ENCODE measurements around the gene COL19A1.
"Not testable (repeated sequence)": the region's sequence is repeated elsewhere in the genome, so short reads cannot be mapped to it uniquely, and the experiment has no call there.

The COL19A1 gene

GRCh38 chr6:69985180-69985579 is 118.8 kb downstream of the COL19A1 start:
- no peak for DNase-seq
- no peak overlapping the region for H3K27ac Mint-ChIP-seq
- CTCF ChIA-PET, result no interaction called here

DNA sequence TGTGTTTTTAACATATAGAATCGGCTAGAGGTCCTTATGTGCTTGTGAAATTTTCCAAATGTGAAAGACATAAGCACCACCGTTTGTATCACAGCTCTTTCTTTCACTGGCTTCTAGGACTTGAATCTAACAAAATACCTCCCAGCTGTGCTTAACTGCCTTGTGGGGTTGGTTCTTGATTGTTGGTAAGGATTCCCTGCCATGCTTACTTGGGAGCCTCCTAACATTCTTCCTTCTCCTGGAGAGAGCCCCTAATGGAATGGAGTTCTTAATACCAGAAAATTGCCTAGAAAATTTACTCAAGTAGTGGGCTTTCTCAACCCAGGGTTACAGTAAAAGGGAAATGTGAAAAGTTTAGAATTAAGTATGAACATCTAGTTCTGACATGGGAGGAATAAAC is 121.2 kb downstream of the COL19A1 start:
- H3K27ac Mint-ChIP-seq, result no peak overlapping the region

More at GRCh38 chr6:69985180-69985579, 118.8 kb downstream of the COL19A1 start:
- Mint-ChIP-seq H3K4me1 (no peaks in the 10 kb centered on the region), H3K36me3 (no peaks in the 10 kb centered on the region), H3K4me3 (no peak overlapping the region), H3K9me3 (no peaks in the 10 kb centered on the region), H3K27me3 (no peaks in the 10 kb centered on the region)

DNA sequence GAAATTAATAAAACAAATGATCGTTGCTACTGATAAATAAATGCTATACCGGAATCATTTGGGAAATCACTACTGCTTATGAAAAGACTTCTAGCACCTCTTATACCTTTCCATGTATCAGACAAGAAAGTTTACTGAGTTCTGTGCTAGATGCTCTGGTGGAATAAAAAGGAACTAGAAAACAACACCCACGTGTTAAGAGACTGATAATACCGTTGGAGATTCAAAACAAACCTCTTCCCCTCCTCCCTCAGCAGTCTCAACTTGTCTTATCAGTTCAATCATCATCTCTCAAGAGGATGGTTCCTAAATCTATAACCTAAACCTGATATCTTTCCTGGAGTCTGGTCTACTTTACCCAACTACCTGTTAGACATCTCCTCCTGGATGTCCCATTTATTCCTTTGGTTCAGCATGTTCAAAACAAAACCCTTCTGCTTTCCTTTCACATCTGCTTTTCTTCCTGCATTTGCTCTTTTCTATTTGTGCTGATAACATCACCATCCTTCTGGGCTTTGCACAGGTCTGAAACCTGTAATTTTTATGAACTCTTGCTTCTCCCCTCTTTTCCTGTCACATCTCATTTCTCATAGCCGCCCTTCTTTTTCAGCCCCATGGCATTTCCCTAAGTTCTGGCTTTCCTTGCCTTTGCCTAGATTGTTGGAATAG is 122.2 kb downstream of the COL19A1 start:
- DNase-seq, result no peak
- Mint-ChIP-seq H3K9me3 (no peaks in the 10 kb centered on the region), H3K4me1 (no peaks in the 10 kb centered on the region), H3K4me3 (no peak overlapping the region), H3K36me3 (no peaks in the 10 kb centered on the region), H3K27ac (no peak overlapping the region), H3K27me3 (peaks cover 3% of the 10 kb centered on the region)
- CTCF ChIA-PET, result no interaction called here

More for the DNA sequence above, 121.2 kb downstream of the COL19A1 start:
- Mint-ChIP-seq H3K4me3 (no peak overlapping the region), H3K4me1 (no peaks in the 10 kb centered on the region), H3K36me3 (no peaks in the 10 kb centered on the region), H3K9me3 (no peaks in the 10 kb centered on the region), H3K27me3 (no peaks in the 10 kb centered on the region)
- CTCF ChIA-PET, result no interaction called here
- DNase-seq, result no peak

- no peak overlapping the region for H3K4me3 Mint-ChIP-seq
- CTCF ChIA-PET, result no interaction called here
Measured at GRCh38 chr6:69994251-69994650, 127.9 kb downstream of the COL19A1 start.

DNA sequence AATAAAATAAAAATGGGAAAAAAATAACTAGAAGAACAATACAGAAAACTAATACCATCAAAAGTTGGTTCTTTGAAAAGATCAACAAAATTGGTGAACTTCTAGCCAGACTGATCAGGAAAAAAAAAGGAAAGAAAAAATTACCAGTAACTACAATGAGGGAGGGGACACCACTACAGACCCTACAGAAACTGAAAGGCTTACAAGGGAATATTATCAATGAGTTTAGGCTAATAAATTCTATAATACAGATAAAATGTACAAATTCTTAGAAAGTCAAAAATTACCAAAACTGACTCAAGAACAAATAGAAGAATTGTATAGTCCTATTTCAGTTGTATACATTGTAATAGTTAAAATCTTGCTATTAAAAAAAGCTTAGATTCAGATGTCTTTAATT is 141.8 kb downstream of the COL19A1 start:
- Mint-ChIP-seq H3K36me3 (no peaks in the 10 kb centered on the region), H3K9me3 (peaks cover 2% of the 10 kb centered on the region), H3K27me3 (no peaks in the 10 kb centered on the region), H3K4me3 (no peak overlapping the region), H3K27ac (no peak overlapping the region), H3K4me1 (no peaks in the 10 kb centered on the region)
- no peak for DNase-seq
- CTCF ChIA-PET, result no interaction called here

More at GRCh38 chr6:69994251-69994650, 127.9 kb downstream of the COL19A1 start:
- no peaks in the 10 kb centered on the region for H3K9me3 Mint-ChIP-seq
- H3K27ac Mint-ChIP-seq, result no peak overlapping the region
- H3K36me3 Mint-ChIP-seq, result no peaks in the 10 kb centered on the region
- H3K27me3 Mint-ChIP-seq, result peaks cover 4% of the 10 kb centered on the region
- DNase-seq, result no peak
- H3K4me1 Mint-ChIP-seq, result no peaks in the 10 kb centered on the region

DNA sequence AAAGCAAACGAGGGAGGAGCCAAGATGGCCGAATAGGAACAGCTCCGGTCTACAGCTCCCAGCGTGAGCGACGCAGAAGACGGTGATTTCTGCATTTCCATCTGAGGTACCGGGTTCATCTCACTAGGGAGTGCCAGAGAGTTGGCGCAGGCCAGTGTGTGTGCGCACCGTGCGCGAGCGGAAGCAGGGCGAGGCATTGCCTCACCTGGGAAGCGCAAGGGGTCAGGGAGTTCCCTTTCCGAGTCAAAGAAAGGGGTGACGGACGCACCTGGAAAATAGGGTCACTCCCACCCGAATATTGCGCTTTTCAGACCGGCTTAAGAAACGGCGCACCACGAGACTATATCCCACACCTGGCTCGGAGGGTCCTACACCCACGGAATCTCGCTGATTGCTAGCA is 144.0 kb downstream of the COL19A1 start:
- H3K9me3 Mint-ChIP-seq, H3K4me3 Mint-ChIP-seq, H3K36me3 Mint-ChIP-seq, CTCF ChIA-PET, H3K27ac Mint-ChIP-seq, H3K4me1 Mint-ChIP-seq, H3K27me3 Mint-ChIP-seq, DNase-seq: not testable (repeated sequence)

GRCh38 chr6:70023201-70023600 is 156.8 kb downstream of the COL19A1 start:
- H3K27me3 Mint-ChIP-seq, DNase-seq, H3K4me3 Mint-ChIP-seq, H3K4me1 Mint-ChIP-seq, CTCF ChIA-PET, H3K27ac Mint-ChIP-seq, H3K9me3 Mint-ChIP-seq, H3K36me3 Mint-ChIP-seq: not testable (repeated sequence)

DNA sequence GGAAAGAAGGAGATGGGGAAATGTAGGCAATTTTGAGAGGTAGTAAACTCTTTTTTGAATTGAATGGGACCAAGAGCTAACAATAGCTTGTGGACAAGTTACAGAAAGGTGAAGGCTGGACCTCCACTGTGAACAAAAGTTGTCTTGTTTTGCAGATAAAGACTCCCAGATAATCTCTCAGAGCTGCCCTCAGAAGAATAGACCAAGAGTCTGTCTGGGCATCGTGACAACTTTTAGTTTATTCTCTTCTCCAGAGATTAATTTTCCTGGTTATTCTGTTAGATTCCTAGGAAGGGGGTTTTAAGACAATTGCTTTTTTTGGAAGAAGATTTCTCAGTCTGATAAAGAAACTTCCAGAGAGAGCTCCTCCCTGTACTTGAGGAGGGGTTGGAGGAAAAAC is 161.9 kb downstream of the COL19A1 start:
- no peak for DNase-seq
- CTCF ChIA-PET, result interaction anchor here (0.6 kb wide), 1 partner anchor 498 kb away, joined by 3 read pairs; no protein-coding TSS in a partner anchor
- H3K4me1 Mint-ChIP-seq, result no peaks in the 10 kb centered on the region
- no peaks in the 10 kb centered on the region for H3K27me3 Mint-ChIP-seq
- H3K27ac Mint-ChIP-seq, result no peak overlapping the region
- H3K4me3 Mint-ChIP-seq, result no peak overlapping the region
- no peaks in the 10 kb centered on the region for H3K36me3 Mint-ChIP-seq
- H3K9me3 Mint-ChIP-seq, result no peaks in the 10 kb centered on the region

DNA sequence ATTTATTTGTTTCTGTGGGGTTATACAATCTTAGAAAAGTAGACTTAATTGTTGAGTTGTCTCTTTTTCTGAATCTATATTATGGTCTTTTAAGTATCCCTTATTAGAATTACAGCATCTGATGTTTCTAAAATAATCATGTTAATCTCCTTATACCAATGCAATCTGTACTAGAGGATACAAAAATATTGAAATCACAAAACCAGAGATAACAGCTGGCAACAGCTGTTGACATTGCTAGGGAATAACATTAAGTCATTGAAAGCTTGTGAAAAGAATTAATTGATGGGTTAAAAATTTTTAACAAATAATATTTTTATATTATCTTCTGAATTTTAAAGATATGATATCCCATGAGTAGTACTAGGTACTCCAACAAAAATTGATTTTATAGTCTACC is 162.6 kb downstream of the COL19A1 start:
- H3K4me1 Mint-ChIP-seq, result no peaks in the 10 kb centered on the region
- H3K9me3 Mint-ChIP-seq, result no peaks in the 10 kb centered on the region
- no peak overlapping the region for H3K4me3 Mint-ChIP-seq
- no peak for DNase-seq
- H3K27me3 Mint-ChIP-seq, result no peaks in the 10 kb centered on the region
- no peaks in the 10 kb centered on the region for H3K36me3 Mint-ChIP-seq
- CTCF ChIA-PET, result interaction anchor here (0.6 kb wide), 1 partner anchor 498 kb away, joined by 3 read pairs; no protein-coding TSS in a partner anchor
- no peak overlapping the region for H3K27ac Mint-ChIP-seq

DNA sequence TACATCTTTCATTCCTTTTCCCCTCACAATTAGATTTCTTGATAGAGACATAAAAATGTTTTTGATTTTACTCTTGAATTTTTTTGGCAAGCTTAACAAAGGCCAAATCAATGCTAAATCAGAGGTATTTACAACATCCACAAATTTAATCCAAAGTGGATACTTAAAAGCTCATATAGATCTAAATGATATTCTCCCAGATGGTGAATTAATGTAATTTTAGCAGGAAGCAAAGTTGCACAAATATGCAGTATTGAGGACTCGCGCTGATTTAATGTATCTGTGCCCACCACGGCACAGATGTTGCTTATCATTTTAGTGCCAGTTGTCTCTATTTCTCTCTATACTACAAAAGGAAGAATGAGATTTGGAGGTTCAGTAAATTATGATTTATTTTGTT is 167.4 kb downstream of the COL19A1 start:
- Mint-ChIP-seq H3K36me3 (no peaks in the 10 kb centered on the region), H3K4me1 (no peaks in the 10 kb centered on the region), H3K9me3 (no peaks in the 10 kb centered on the region), H3K4me3 (no peak overlapping the region), H3K27me3 (no peaks in the 10 kb centered on the region), H3K27ac (no peak overlapping the region)
- DNase-seq, result no peak
- CTCF ChIA-PET, result no interaction called here

DNA sequence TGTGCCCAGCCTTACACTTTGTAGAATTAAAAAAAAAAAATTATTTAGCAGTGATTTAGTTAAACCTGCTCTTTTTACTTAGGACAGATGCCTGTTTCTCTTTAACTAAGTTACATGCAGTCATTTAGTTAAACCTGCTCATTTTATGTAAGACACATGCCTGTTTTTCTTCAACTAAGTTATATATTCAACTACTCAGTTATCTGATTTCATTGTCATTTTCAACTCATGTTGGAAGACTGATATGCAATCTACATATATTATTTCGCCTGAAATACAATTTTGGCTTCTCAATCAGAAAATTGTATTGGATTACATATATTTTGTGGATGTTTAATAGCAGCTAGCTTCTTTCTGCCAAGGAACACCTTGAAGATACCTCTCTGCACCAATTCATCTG is 171.1 kb downstream of the COL19A1 start:
- Mint-ChIP-seq H3K4me1 (no peaks in the 10 kb centered on the region), H3K4me3 (no peak overlapping the region), H3K36me3 (no peaks in the 10 kb centered on the region), H3K9me3 (no peaks in the 10 kb centered on the region), H3K27me3 (no peaks in the 10 kb centered on the region), H3K27ac (no peak overlapping the region)
- CTCF ChIA-PET, result no interaction called here
- DNase-seq, result no peak

DNA sequence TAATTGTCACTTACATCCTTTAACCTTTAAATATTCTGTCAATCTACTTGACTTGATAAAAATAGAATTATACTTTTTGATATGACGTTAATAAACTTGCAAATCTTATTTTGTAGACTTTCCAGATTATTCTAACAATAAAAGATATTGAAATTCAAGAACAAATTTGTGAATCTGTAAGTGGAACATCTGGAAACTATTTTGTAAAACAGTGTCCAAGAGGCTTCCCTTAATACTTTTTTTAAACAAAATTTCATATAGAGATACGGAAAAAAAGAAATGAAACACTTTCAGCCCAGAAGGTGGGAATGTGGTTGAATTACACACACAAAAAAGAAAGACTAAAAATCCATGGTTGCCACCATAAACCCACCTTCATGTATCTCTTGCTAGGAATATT is 174.4 kb downstream of the COL19A1 start:
- Mint-ChIP-seq H3K4me3 (no peak overlapping the region), H3K27me3 (no peaks in the 10 kb centered on the region), H3K4me1 (no peaks in the 10 kb centered on the region), H3K9me3 (no peaks in the 10 kb centered on the region), H3K36me3 (no peaks in the 10 kb centered on the region), H3K27ac (no peak overlapping the region)
- no peak for DNase-seq
- CTCF ChIA-PET, result no interaction called here

- Mint-ChIP-seq H3K4me1 (no peaks in the 10 kb centered on the region), H3K36me3 (no peaks in the 10 kb centered on the region), H3K9me3 (no peaks in the 10 kb centered on the region), H3K27me3 (no peaks in the 10 kb centered on the region), H3K27ac (no peak overlapping the region), H3K4me3 (no peak overlapping the region)
- no peak for DNase-seq
- CTCF ChIA-PET, result no interaction called here
Measured at GRCh38 chr6:70041411-70041810, 175.1 kb downstream of the COL19A1 start.

DNA sequence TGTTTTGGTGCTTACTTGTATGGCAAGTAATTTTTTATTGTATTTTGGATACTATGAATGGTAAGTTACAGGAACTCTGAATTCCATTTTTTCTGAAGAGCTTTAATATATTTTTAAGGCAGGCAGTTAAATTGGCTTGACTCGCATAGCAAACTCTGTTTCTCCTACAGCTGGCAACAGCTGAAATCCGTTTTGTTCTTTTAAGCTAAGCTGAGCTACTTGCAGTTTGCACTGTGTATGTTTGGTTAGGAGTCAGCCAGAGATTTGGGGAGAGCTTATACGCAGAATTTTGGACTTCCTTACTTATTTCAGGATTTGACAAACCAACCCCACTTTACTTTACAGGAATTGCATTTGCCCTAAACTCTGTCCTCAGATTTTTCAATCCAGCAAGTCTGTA is 179.1 kb downstream of the COL19A1 start:
- Mint-ChIP-seq H3K27me3 (no peaks in the 10 kb centered on the region), H3K27ac (no peak overlapping the region), H3K9me3 (no peaks in the 10 kb centered on the region), H3K4me1 (no peaks in the 10 kb centered on the region), H3K4me3 (no peak overlapping the region), H3K36me3 (no peaks in the 10 kb centered on the region)
- no peak for DNase-seq
- CTCF ChIA-PET, result no interaction called here

DNA sequence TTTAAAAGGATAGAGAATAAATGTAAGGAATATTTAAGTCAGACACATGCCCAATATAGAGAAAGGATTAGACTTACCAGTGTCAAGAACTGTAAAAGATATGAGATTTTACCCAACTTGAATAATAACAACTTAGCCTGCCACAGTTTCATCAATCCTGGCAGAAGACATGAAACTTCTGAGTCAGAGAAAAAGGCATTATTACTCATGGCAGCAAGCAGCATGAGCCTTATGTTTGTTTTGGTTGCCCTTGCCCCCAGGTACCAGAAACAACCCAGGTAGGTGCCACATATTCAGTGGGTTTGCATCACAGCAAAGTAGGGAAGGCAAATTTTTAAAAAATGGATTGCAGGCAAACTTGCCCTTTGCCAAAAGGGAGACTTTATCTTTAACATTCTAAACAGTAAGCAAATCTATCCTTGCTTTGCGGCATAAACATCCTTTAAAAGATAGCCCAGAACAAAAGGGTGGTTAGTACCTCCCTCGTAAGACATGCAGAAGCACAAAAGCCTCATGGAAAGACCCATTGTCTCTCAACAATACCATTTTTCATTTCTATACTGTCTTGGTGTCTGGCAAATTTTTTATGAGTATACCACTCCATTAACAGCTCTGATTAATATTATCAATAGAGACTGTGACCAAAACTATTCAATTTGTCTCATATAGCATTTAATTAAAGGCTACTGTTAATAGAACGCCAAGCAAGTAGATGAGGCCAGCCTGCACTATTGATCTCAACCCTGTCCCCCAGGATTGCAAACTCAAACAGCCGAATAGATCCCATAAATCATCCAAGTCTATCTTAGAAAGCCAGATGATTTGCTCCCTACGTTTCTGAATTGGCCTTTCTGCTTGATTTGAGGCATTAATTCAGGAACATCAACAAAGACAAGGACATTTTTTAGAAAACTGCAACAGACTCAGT is 185.1 kb downstream of the COL19A1 start:
- Mint-ChIP-seq H3K27ac (no peak overlapping the region), H3K27me3 (no peaks in the 10 kb centered on the region)
- CTCF ChIA-PET, result no interaction called here

More for the DNA sequence above, 185.1 kb downstream of the COL19A1 start:
- Mint-ChIP-seq H3K9me3 (no peaks in the 10 kb centered on the region), H3K4me1 (no peaks in the 10 kb centered on the region), H3K4me3 (no peak overlapping the region), H3K36me3 (no peaks in the 10 kb centered on the region)
- no peak for DNase-seq

Data from activated naive CD4-positive, alpha-beta T cell treated with anti-CD3 and anti-CD28 coated beads, Interleukin-2, amount 10 ng/mL, durations not matched to agents 7 days and 5 days (primary cell).